PC-3 (cell line): Measurements from ENCODE around the gene KIAA1549. TPM values are rescaled to one million over a fixed set of nuclear protein-coding genes. Genes with fewer than 3 reads are reported as not detected.
A peak's percentile ranks its signal among the peaks of the same experiment; 100 is the strongest.

Source experiments
- ATAC-seq: fragments of 200-7000 bp; cut with Tn5 transposase; 2 replicates; pipeline ENCODE4 v1.9.1; 2020; ENCODE audit warnings: mild to moderate bottlenecking, moderate library complexity
- BruUV-seq: library from RNA; stranded (reverse); fragments of 400-500 nt; replicated peaks from 2 replicates; lab custom pipeline; 2021; lab: Mats Ljungman, UMichigan
- CTCF ChIA-PET: fragments of 300-600 bp; sonication (Branson Sonifier 250); formaldehyde crosslinking; loops from one replicate; lab custom pipeline; 2022; ENCODE audit warnings: antibody characterized with exemption; lab: Charles Lee
- POLR2A ChIA-PET: fragments of 300-600 bp; sonication (Branson Sonifier 250); formaldehyde crosslinking; loops from one replicate; lab custom pipeline; 2022; ENCODE audit warnings: antibody characterized with exemption; ENCODE audit not compliant: unreplicated experiment; lab: Charles Lee
- DNase-seq: peaks from one replicate; pipeline ENCODE4 v3.0.0-alpha.2; 2015
- H2AFZ ChIP-seq: fragments of 300-600 bp; sonication (generic); 2 replicates; pipeline ENCODE4 v1.6.0; 2016; ENCODE audit warnings: antibody characterized with exemption, low read length
- H3F3A ChIP-seq: fragments of 300-600 bp; sonication (generic); one replicate; pipeline ENCODE4 v1.6.0; 2017; ENCODE audit warnings: antibody characterized with exemption, low read length, control low read depth, mild to moderate bottlenecking; ENCODE audit not compliant: unreplicated experiment
- H3K27ac ChIP-seq: fragments of 300-600 bp; sonication (generic); 2 replicates; pipeline ENCODE4 v1.5.1; 2016; ENCODE audit warnings: mild to moderate bottlenecking, low read length
- H3K27me3 ChIP-seq: fragments of 300-600 bp; sonication (generic); 2 replicates; pipeline ENCODE4 v1.6.1; 2016; ENCODE audit warnings: low read length, mixed read lengths
- H3K36me3 ChIP-seq: fragments of 300-600 bp; sonication (generic); 2 replicates; pipeline ENCODE4 v1.6.1; 2016; ENCODE audit warnings: low read depth, mixed run types, low read length, mixed read lengths
- H3K4me1 ChIP-seq: fragments of 300-600 bp; sonication (generic); 2 replicates; pipeline ENCODE4 v1.5.1; 2016; ENCODE audit warnings: low read length; ENCODE audit not compliant: insufficient read depth
- H3K4me2 ChIP-seq: fragments of 300-600 bp; sonication (generic); 2 replicates; pipeline ENCODE4 v1.6.0; 2016; ENCODE audit warnings: low read length
- H3K4me3 ChIP-seq: fragments of 300-600 bp; sonication (generic); 2 replicates; pipeline ENCODE4 v1.5.1; 2016; ENCODE audit warnings: mild to moderate bottlenecking, low read length, mixed read lengths
- H3K79me2 ChIP-seq: fragments of 300-600 bp; sonication (generic); 2 replicates; pipeline ENCODE4 v1.6.1; 2017; ENCODE audit warnings: low read length, mixed read lengths
- H3K9ac ChIP-seq: fragments of 300-600 bp; sonication (generic); 2 replicates; pipeline ENCODE4 v1.6.0; 2016; ENCODE audit warnings: mild to moderate bottlenecking, low read length
- H3K9me2 ChIP-seq: fragments of 300-600 bp; sonication (generic); replicated peaks from 2 replicates; pipeline ENCODE4 v1.6.1; 2016; ENCODE audit warnings: mixed run types, low read length, mixed read lengths
- H3K9me3 ChIP-seq: fragments of 300-600 bp; sonication (generic); 2 replicates; pipeline ENCODE4 v1.6.1; 2016; ENCODE audit warnings: low read length, mixed read lengths
- H4K20me1 ChIP-seq: fragments of 300-600 bp; sonication (generic); 2 replicates; pipeline ENCODE4 v1.6.1; 2016; ENCODE audit warnings: low read length, mixed read lengths
- EZH2 ChIP-seq: fragments of 300-600 bp; sonication (generic); IDR thresholded peaks from one replicate; pipeline ENCODE4 v1.6.1; 2017; ENCODE audit warnings: antibody characterized with exemption, mild to moderate bottlenecking, low read length; ENCODE audit not compliant: unreplicated experiment
- EZH2phosphoT487 ChIP-seq: fragments of 300-600 bp; sonication (generic); IDR thresholded peaks from 2 replicates; pipeline ENCODE4 v1.6.1; 2018; ENCODE audit warnings: mild to moderate bottlenecking, antibody characterized with exemption, low read length, borderline replicate concordance
- intact Hi-C: fragments of 100-400 bp; cut with micrococcal nuclease; formaldehyde crosslinking; loops from 2 replicates; pipeline ENCODE4 v1.9.0; 2023
- total RNA-seq: library from RNA; depleted of rRNA; stranded (reverse); fragments of >200 nt; gene quantifications from 2 replicates; pipeline ENCODE4 v1.2.3, GENCODE V29; 2014
- TF ChIP-seq, protein P1 (sequence below): fragments of 300-600 bp; sonication (generic); conservative IDR thresholded peaks from 2 replicates; pipeline ENCODE4 v1.5.1; 2017; ENCODE audit warnings: antibody characterized with exemption, low read depth, mild to moderate bottlenecking, low read length

KIAA1549 gene
- total RNA-seq, 1 experiment from 2014 or later: 8.2 TPM

DNA sequence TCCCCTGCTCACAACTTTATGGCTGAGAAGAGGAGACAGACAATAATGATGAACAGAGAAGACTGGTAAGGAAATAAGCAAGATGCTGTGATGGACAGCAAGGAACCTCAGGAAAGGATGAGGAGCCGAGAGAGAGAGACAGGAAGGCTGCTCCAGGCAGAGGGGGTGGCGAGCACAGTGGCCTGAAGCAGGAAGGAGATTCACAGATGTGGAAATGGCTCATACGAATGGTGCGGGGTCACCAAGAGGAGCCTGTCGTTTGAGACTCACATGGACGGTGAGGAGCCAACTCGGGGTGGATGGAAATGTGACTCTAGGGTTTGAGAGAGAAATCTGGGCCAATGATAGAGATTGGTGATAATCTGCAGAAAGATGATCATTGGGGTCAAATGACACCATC lies 43.7 kb downstream of the KIAA1549 start:
- intact Hi-C loops: no loop called here
- no peaks in the 10 kb centered on the region for H3F3A ChIP-seq
- no peaks in the 10 kb centered on the region for H3K9me3 ChIP-seq
- H3K9ac ChIP-seq: no peak overlapping the region
- no peak overlapping the region for H3K4me2 ChIP-seq
- ChIA-PET POLR2A (no interaction called here), CTCF (no interaction called here)
- H3K36me3 ChIP-seq: no peaks in the 10 kb centered on the region
- peaks cover 55% of the 10 kb centered on the region for H3K79me2 ChIP-seq
- H3K27me3 ChIP-seq: no peaks in the 10 kb centered on the region
- ATAC-seq: no peak
- no peak for DNase-seq
- TF ChIP-seq EZH2phosphoT487: no peak
- TF ChIP-seq, protein P1, sequence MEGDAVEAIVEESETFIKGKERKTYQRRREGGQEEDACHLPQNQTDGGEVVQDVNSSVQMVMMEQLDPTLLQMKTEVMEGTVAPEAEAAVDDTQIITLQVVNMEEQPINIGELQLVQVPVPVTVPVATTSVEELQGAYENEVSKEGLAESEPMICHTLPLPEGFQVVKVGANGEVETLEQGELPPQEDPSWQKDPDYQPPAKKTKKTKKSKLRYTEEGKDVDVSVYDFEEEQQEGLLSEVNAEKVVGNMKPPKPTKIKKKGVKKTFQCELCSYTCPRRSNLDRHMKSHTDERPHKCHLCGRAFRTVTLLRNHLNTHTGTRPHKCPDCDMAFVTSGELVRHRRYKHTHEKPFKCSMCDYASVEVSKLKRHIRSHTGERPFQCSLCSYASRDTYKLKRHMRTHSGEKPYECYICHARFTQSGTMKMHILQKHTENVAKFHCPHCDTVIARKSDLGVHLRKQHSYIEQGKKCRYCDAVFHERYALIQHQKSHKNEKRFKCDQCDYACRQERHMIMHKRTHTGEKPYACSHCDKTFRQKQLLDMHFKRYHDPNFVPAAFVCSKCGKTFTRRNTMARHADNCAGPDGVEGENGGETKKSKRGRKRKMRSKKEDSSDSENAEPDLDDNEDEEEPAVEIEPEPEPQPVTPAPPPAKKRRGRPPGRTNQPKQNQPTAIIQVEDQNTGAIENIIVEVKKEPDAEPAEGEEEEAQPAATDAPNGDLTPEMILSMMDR: no peak
- no peak for TF ChIP-seq EZH2
- H2AFZ ChIP-seq: no peak overlapping the region
- no peaks in the 10 kb centered on the region for H4K20me1 ChIP-seq
- H3K4me3 ChIP-seq: no peak overlapping the region
- BruUV-seq: no TSS peak
- H3K27ac ChIP-seq: no peak overlapping the region
- H3K9me2 ChIP-seq: no peaks in the 10 kb centered on the region
- H3K4me1 ChIP-seq: peaks cover 32% of the 10 kb centered on the region

DNA sequence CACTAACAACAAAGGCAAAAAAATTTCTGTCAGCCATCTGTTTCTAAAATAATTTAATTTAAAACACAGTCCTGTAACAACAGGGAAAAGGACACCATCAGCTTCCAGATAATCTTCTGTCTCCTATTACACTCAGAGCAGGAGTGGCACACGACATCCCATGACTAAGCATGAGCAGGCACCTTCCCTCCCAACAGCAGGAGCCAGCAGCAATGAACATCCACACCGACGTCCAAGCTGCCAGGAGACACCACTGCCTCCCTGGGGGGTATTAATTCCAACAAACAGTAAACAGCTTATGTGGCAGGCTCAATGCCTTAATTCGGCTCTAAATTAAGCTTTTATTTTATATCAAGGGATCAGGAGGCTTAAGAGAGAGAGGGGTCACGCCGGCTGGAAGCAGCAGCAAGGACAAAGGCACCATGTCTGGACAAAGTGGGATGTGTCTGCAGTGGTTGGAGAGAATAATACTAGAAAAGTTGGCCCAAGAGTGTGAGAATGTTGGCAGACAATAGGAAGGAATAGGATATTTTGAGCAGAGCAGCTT lies 45.7 kb downstream of the KIAA1549 start:
- H2AFZ ChIP-seq: no peak overlapping the region
- CTCF ChIA-PET: interaction anchor here (0.6 to 1.8 kb wide), 3 partner anchors 16 to 49 kb away, joined by 3 to 13 read pairs (median 3); no protein-coding TSS in a partner anchor

More for the DNA sequence above, 45.7 kb downstream of the KIAA1549 start:
- Histone ChIP-seq H3K9me2 (no peaks in the 10 kb centered on the region), H3K9ac (peak overlapping the region; percentile 56), H3F3A (no peaks in the 10 kb centered on the region), H3K79me2 (peaks cover 47% of the 10 kb centered on the region), H3K4me3 (peak overlapping the region; percentile 49; the same call in 1 of the 2 replicates), H3K9me3 (no peaks in the 10 kb centered on the region), H3K4me1 (peaks cover 32% of the 10 kb centered on the region), H4K20me1 (no peaks in the 10 kb centered on the region), H3K27me3 (no peaks in the 10 kb centered on the region), H3K27ac (peak overlapping the region; percentile 91), H3K4me2 (peak overlapping the region; percentile 76), H3K36me3 (no peaks in the 10 kb centered on the region)
- peak; percentile 56; the same call in 1 of the 2 replicates for TF ChIP-seq EZH2phosphoT487
- TF ChIP-seq, protein P1: no peak
- intact Hi-C loops: loop anchor here (1.0 kb wide), 4 partner anchors 16 to 46 kb away; no protein-coding TSS in a partner anchor
- DNase-seq: peak; percentile 92
- POLR2A ChIA-PET: interaction anchor here (1.0 to 1.4 kb wide), 4 partner anchors 16 to 49 kb away, joined by 3 to 14 read pairs (median 6); no protein-coding TSS in a partner anchor
- peak; percentile 93 for ATAC-seq
- no TSS peak for BruUV-seq
